Esophagus squamous epithelium (tissue), 4 donors: ENCODE data around the gene TMEM44.

Experiments
- POLR2A ChIP-seq, 4 donors: fragments of 450-650 bp; IDR thresholded peaks; one replicate each; pipeline ENCODE4 v1.6.1; 2017; ENCODE audit warnings: antibody characterized with exemption in 4 of 4, mild to moderate bottlenecking in 4 of 4, moderate library complexity in 3 of 4
- TF ChIP-seq, protein P1 (sequence below), 6 experiments: fragments of 450-650 bp in 4 of 6; fragments of 200-600 bp in 2 of 6; sonication (generic) in 2 of 6; IDR thresholded peaks; one replicate each; pipeline ENCODE4 v1.5.1; 2016 to 2019; ENCODE audit warnings: antibody characterized with exemption in 6 of 6, mild to moderate bottlenecking in 4 of 6, moderate library complexity in 4 of 6

DNA sequence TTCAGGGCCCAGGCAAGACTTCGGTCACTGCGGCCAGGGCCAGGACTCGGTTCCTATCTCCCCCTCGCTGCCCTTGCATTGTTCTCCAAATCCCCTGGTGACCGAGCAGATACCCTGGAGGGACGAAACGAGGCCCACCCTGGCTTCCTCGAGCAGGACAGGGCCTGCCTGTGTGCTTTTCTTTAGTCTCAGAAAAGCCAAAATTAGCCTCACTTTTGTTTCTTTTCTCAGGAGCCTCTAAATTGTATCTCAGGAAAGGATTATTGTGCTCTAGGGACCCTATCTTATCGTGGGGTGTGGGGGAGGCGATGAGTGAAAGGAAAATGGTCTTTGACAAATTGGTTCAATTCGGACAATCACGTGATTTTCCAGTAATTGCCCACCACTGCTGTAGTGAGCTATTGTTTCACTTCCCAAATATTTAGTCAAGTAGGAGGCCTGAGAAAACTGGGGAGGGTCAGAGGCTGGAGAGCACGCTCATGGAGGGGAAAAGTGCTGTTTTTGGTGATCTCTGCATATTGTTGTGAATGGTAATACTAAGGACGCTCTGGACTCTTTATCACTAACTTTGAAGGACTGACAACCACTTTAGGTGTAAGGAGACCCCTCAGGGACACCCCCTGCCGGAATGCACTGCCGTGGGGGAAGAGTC, 61.6 kb downstream of the TMEM44 start:
- no peak for TF ChIP-seq POLR2A (IDR thresholded peaks at IDR 0.05)
- TF ChIP-seq, protein P1, sequence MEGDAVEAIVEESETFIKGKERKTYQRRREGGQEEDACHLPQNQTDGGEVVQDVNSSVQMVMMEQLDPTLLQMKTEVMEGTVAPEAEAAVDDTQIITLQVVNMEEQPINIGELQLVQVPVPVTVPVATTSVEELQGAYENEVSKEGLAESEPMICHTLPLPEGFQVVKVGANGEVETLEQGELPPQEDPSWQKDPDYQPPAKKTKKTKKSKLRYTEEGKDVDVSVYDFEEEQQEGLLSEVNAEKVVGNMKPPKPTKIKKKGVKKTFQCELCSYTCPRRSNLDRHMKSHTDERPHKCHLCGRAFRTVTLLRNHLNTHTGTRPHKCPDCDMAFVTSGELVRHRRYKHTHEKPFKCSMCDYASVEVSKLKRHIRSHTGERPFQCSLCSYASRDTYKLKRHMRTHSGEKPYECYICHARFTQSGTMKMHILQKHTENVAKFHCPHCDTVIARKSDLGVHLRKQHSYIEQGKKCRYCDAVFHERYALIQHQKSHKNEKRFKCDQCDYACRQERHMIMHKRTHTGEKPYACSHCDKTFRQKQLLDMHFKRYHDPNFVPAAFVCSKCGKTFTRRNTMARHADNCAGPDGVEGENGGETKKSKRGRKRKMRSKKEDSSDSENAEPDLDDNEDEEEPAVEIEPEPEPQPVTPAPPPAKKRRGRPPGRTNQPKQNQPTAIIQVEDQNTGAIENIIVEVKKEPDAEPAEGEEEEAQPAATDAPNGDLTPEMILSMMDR (IDR thresholded peaks at IDR 0.05), result no peak
